Loucy (cell line): ENCODE results near the gene NEIL3.

Experiments
- CTCF ChIP-seq: fragments of 200-600 bp; sonication (generic); conservative IDR thresholded peaks from 2 replicates; pipeline ENCODE4 v1.5.1; 2014; ENCODE audit warnings: mild to moderate bottlenecking, antibody characterized with exemption, low read length
- EZH2phosphoT487 ChIP-seq: fragments of 200-600 bp; IDR thresholded peaks from 2 replicates; pipeline ENCODE4 v1.6.1; 2018; ENCODE audit warnings: antibody characterized with exemption, mild to moderate bottlenecking, moderate library complexity, borderline replicate concordance

- TF ChIP-seq CTCF (peak; percentile 38), EZH2phosphoT487 (no peak)
Measured at GRCh38 chr4:177380730-177381287, 71.1 kb downstream of the NEIL3 start.
